Epidermal melanocyte (primary cell): Measurements from ENCODE around the gene TP53.
"Not testable (repeated sequence)": the region's sequence is repeated elsewhere in the genome, so short reads cannot be mapped to it uniquely, and the experiment has no call there.

Experiments used
- DNase-seq: peaks from one replicate; pipeline ENCODE4 v3.0.0; 2011; ENCODE audit warnings: low spot score; ENCODE audit not compliant: insufficient read length

TP53 gene

GRCh38 chr17:7676533-7676932 is 10.8 kb downstream of the TP53 start:
- no peak for DNase-seq

GRCh38 chr17:7674934-7675333 is 12.4 kb downstream of the TP53 start:
- DNase-seq = peak; percentile 12

DNA sequence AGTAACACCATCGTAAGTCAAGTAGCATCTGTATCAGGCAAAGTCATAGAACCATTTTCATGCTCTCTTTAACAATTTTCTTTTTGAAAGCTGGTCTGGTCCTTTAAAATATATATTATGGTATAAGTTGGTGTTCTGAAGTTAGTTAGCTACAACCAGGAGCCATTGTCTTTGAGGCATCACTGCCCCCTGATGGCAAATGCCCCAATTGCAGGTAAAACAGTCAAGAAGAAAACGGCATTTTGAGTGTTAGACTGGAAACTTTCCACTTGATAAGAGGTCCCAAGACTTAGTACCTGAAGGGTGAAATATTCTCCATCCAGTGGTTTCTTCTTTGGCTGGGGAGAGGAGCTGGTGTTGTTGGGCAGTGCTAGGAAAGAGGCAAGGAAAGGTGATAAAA is 14.1 kb downstream of the TP53 start:
- no peak for DNase-seq

DNA sequence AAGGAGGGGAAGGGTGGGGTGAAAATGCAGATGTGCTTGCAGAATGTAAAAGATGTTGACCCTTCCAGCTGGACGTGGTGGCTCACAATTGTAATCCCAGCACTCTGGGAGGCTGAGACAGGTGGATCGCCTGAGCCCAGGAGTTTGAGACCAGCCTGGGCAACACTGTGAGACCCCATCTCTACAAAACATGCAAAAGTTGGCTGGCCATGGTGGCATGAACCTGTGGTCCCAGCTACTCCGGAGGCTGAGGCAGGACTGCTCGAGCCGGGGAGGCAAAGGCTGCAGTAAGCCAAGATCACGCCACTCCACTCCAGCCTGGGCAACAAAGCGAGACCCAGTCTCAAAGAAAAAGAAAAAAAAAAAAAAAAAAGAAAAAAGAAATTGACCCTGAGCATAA is 18.8 kb downstream of the TP53 start:
- DNase-seq = no peak

DNA sequence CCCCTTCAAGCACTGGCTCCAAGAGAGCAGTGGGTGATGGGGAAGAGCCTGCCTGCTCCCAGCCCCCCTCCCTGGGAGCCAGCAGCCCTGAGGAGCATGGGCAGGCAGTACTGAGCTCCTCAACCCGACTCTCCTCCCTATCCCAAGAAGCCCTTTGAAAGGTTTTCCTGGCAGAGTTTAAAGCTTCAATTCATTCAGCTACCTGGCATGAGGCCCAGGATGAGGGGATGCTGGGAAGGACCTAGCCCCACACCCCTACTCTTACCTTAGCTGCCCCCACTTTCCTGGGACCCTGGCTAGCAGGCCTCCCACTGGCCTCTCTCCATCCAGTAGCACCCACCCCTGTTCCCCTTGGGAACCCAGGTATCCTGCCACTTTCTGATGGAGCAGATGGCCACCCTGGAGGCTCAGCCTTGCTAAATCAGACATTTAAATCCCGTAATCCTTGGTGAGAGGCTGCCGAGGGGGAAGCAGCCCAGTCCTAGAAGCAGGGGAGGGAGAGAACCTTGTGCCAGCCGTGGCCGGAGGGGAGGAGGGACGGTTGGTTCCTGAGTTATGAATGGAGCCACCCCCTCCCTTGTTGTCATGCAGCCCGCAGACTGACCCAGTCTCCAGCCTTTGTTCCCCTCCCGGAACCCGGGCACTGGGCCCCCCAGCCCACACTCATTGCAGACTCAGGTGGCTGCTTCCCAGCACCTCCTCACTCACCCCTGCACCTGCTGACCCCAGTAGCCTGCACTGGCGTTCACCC is 19.5 kb downstream of the TP53 start:
- DNase-seq = no peak

- DNase-seq = peak; percentile 45
Observed at GRCh38 chr17:7656958-7657609, 30.2 kb downstream of the TP53 start.

- no peak for DNase-seq
Observed at GRCh38 chr17:7655541-7655840, 31.8 kb downstream of the TP53 start.

DNA sequence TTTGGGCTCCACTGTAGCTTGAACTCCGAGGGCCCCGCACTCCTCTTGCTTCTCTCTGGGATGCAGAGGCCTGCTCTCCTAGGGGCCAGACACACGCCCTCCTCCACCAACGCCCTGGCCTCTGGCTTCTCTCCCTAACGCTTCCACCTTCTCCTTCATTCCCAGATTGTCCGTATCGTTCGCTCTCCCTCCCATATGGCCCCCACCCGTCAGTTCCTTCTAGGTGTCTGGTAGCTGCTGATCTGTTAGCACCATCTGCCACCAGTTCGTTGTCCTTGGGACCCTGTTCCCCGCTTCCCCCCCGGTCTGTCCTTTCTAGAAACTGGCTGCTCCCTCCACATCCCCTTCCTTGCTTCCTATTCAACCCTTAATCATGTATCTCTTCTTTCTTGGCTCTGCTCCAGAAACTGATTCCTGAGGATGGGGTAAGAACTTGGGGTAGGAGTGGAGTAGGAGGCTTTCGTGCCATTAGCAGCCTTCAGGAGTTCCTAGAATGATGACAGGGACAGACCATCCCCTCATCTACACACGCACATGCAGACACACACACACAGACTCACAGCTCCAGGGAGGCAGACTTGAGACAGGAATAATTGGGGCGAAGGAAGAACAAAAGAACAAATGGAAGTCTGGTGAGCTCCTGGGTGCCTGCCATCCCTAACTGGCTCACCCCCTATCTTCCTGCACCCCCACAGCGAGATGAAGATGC is 32.3 kb downstream of the TP53 start:
- peak; percentile 16 for DNase-seq

DNA sequence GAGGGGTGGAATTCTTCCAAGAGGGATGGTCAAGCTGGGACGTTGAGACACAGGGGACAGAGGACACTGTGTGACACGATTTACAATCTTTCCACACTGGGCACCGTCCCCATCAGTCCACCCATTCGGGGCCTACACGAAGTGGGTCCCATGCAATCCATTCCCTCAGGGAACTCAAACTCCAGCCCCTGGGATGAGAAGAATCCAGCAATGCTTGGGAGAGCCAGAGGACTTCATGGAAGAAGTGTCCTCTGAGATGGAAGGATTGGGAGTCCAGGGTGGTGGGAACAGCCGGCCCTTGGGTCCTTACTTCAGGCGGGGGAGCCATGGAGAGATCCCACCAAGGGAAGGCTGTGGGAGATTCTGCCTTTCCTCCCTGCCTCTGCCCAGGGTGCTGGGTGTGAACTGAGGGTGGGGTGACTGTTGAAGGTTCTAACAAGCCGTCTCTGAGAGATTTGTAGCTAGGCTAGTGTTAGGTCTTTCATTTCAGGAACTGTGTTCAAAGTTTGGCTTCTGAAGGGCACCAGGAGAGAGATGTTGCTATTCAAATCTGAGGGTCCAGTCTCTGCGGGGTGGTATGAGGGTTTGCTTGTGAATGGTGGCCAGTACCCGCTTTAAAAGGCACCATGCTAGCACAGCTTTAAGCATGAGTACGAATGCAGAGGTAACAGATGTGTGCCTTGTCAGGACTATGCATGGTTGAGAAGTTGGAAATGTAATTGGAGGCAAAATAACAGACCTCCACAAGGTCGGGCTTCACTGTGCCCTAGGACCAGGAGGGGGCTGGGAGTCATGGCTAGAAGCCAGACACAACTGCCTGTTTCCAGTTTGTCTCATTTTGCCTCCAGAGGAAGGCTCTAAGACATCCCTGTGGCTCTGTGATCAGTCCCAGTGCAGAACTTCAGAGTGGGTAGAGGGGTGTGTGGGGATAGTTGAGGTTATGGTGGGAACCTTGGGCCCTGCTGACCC is 34.6 kb downstream of the TP53 start:
- no peak for DNase-seq

GRCh38 chr17:7651665-7652387 is 35.5 kb downstream of the TP53 start:
- peak; percentile 12 for DNase-seq

DNA sequence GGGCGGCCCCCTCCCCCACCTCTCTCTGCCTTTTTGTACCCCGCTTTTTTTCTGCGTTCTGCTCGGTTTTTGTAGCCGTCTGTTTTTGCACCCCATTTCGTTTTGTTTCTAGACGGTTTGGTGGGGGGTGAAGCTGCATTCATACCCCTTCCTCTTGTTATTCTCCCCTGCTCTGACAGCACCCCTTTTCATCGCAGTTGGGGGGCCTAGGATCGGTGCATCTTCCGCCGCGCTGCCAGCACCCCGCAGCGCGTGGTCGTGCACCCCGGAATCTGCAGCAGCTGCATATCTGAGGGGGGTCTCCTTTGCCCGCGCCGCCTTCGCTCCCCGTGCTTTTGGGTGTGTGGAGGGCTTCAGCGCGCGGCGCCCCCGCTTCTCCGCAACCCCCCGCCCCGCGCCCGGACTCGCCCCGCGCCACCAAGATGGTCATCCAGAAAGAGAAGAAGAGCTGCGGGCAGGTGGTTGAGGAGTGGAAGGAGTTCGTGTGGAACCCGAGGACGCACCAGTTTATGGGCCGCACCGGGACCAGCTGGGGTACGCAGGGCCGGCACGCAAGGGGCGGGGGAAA is 36.1 kb downstream of the TP53 start:
- no peak for DNase-seq

DNA sequence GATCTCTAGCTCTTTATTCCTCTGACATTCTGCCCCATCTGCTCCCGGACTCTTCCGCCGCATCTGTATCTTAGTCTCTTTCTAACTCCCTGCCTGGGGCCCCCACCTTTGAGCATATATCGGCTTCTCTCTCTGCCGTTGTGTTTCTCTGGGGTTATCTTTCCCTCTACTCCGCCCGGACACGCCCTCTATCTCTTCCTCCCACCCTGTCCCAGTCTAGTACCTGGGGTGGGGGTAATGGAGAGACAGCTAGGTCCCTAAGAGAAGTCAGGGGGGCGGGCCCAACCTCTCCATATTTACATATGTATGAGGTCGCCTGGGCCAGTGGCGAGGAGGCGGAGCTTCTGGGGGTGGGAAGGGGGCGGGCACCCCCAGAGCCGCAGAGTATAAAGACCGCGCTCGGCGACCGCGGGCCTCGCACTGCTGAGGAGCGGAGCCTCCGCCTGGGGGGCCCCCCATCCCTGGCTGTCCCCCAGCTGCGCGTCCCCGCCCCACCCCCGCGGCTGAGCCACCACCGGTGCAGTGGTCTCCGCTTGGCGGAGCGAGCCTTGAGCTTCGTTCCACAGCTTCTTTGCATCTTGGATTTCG is 36.7 kb downstream of the TP53 start, which contains the start of gene ATP1B2:
TSS of gene ATP1B2 (plus strand) at position 418 of the 588 bp plus-strand sequence. CDS start 593 bp downstream, outside the sequence.
- peak; percentile 69 for DNase-seq

- DNase-seq = no peak
Observed at GRCh38 chr17:7647018-7647417, 40.3 kb downstream of the TP53 start.

- DNase-seq = no peak
Observed at GRCh38 chr17:7646457-7646856, 40.8 kb downstream of the TP53 start.

- DNase-seq = no peak
Observed at GRCh38 chr17:7644775-7645174, 42.5 kb downstream of the TP53 start.

DNA sequence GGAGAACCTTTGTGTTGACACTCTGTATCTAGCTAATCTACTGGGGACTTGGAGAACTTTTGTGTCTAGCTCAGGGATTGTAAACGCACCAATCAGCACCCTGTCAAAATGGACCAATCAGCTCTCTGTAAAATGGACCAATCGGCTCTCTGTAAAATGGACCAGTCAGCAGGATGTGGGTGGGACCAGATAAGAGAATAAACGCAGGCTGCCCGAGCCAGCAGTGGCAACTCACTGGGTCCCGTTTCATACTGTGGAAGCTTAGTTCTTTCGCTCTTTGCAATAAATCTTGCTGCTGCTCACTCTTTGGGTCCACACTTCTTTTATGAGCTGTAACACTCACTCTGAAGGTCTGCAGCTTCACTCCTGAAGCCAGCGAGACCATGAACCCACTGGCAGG is 45.7 kb downstream of the TP53 start:
- DNase-seq = not testable (repeated sequence)

GRCh38 chr17:7640783-7641182 is 46.5 kb downstream of the TP53 start:
- DNase-seq = no peak

DNA sequence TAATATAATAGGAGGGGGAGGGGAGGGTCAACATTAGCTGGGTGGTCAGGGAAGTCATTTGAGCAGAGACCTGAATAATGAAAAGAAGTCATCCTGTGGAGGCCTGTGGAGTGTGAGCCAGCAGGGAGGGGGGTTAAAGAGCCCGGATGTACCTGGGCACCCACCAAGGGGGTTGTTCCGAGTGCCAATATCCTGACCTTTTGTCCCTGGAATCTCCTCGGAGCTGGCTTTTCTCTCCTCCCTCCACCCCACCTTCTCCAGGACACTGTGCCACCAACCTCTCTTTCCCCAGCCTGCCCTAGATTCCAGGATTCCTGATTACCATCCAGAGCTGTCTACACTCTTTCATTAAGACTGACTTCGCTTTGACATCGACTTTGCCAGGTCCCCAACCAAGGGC is 51.1 kb downstream of the TP53 start:
- no peak for DNase-seq

DNA sequence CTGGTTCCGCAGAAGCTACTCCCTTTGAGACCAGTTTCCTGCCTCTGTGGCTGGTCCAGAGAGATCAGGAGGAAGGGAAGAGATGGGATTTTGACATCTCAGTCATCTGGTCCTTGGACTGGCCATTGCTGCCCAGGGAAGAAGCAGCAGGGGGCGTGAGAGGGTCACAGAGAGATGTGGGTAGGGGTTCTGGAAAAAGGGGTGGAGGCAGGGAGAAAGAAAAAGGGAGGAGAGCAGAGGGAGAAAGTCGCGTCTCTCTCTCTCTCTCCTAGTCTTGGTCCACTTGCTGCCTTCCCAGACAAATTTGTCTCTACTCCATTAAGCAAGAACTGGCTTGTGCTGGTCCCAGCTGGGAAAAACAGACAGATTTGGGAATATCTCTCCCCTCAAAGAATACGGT is 52.9 kb downstream of the TP53 start:
- DNase-seq = peak; percentile 82

- no peak for DNase-seq
Observed at GRCh38 chr17:7633093-7633492, 54.2 kb downstream of the TP53 start.
